Stomach (tissue), 4 donors: ENCODE measurements around the gene VWC2L.

Source experiments
- POLR2A ChIP-seq, 4 donors: fragments of 450-650 bp; IDR thresholded peaks; one replicate each; pipeline ENCODE4 v1.6.1; 2016; ENCODE audit warnings: antibody characterized with exemption in 4 of 4, control low read depth in 2 of 4, mild to moderate bottlenecking in 1 of 4, moderate library complexity in 1 of 4
- POLR2AphosphoS5 ChIP-seq, 3 donors: sonication (generic); formaldehyde crosslinking; IDR thresholded peaks; one replicate each; pipeline ENCODE4 v1.6.1; 2016; ENCODE audit warnings: antibody characterized with exemption in 3 of 3
- TF ChIP-seq, protein P1 (sequence below), 7 experiments: fragments of 450-650 bp in 4 of 7; fragments of 200-600 bp in 3 of 7; sonication (generic) in 3 of 7; IDR thresholded peaks; one replicate each; pipeline ENCODE4 v1.5.1; 2016 to 2019; ENCODE audit warnings: antibody characterized with exemption in 7 of 7, control low read depth in 2 of 7, mild to moderate bottlenecking in 1 of 7

DNA sequence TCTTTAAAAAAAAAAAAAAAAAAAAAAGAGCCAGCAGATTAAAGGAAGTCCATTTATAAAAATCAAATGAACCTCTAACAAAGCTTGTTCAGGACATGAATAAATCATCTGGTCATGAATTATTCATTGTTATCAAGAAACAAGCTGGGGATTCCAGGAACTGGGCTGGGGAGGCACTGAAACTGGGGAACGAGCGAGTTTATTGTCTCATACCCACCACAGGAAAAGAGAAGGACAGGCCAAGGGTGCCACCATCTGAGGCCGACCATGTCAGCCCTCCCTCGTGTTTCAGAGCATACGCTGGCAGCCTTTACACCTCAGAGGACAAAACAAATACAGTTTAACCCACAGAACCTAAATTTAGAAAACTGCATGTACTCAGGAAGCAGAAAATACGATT lies 164.2 kb downstream of the VWC2L start:
- TF ChIP-seq POLR2AphosphoS5 (IDR thresholded peaks at IDR 0.05) (no peak), POLR2A (IDR thresholded peaks at IDR 0.05) (no peak)
- TF ChIP-seq, protein P1, sequence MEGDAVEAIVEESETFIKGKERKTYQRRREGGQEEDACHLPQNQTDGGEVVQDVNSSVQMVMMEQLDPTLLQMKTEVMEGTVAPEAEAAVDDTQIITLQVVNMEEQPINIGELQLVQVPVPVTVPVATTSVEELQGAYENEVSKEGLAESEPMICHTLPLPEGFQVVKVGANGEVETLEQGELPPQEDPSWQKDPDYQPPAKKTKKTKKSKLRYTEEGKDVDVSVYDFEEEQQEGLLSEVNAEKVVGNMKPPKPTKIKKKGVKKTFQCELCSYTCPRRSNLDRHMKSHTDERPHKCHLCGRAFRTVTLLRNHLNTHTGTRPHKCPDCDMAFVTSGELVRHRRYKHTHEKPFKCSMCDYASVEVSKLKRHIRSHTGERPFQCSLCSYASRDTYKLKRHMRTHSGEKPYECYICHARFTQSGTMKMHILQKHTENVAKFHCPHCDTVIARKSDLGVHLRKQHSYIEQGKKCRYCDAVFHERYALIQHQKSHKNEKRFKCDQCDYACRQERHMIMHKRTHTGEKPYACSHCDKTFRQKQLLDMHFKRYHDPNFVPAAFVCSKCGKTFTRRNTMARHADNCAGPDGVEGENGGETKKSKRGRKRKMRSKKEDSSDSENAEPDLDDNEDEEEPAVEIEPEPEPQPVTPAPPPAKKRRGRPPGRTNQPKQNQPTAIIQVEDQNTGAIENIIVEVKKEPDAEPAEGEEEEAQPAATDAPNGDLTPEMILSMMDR (IDR thresholded peaks at IDR 0.05): no peak
